Measurements from ENCODE around the gene ZNF532.

DNA sequence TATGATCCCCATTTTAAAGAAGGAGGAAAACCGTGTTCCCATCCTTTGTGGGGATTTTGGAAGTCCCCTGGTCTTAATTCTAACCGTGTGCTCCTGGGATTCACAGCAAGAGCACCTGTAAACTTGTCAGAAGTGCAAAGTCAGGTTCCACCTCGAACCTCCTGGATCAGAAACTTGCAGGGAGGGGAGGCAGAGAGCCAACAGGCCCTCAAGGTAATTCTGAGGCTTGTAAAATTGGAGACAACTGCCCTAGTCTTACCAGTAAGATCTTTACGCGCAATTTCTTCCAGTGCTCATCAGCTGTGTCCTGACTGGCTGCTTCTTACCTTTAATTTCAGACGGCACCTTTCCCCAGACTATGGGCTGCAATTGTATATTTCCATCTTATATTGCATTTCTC, 161.7 kb downstream of the ZNF532 start:
- no peak for TF ChIP-seq POLR2AphosphoS5 (IDR thresholded peaks at IDR 0.05; ENCODE audit: borderline replicate concordance, low read depth, low read length)
- TF ChIP-seq EZH2 (IDR thresholded peaks at IDR 0.05): no peak
- TF ChIP-seq FOXP2 (optimal IDR thresholded peaks at IDR 0.05; ENCODE audit: control extremely low read depth, extremely low read length, insufficient read depth): no peak

All from SK-N-MC (cell line).